Measurements from ENCODE around the gene APC2.

The APC2 gene

GRCh38 chr19:1402411-1403070, 47.4 kb upstream of the APC2 start:
- H3K4me1 Mint-ChIP-seq: peaks cover 10% of the 10 kb centered on the region
- peaks cover 33% of the 10 kb centered on the region for H3K27me3 Mint-ChIP-seq (ENCODE audit: low read depth, poor library complexity)
- peaks cover 6% of the 10 kb centered on the region for H3K36me3 Mint-ChIP-seq (ENCODE audit: low read depth)
- no peaks in the 10 kb centered on the region for H3K9me3 Mint-ChIP-seq
- no peak overlapping the region for H3K27ac Mint-ChIP-seq
- peak overlapping the region; percentile 69 for H3K4me3 Mint-ChIP-seq
- no peak for DNase-seq
- no peak for TF ChIP-seq CTCF (IDR thresholded peaks at IDR 0.05)

- peaks cover 6% of the 10 kb centered on the region for H3K36me3 Mint-ChIP-seq (ENCODE audit: low read depth)
- H3K27ac Mint-ChIP-seq: no peak overlapping the region
- TF ChIP-seq CTCF (IDR thresholded peaks at IDR 0.05): peak; percentile 20
- no peaks in the 10 kb centered on the region for H3K9me3 Mint-ChIP-seq
- H3K4me3 Mint-ChIP-seq: peak overlapping the region; percentile 74
- DNase-seq: peak; percentile 99
- H3K27me3 Mint-ChIP-seq (ENCODE audit: low read depth, poor library complexity): peaks cover 30% of the 10 kb centered on the region
- peaks cover 44% of the 10 kb centered on the region for H3K4me1 Mint-ChIP-seq
Observed at GRCh38 chr19:1406774-1407527, 43.0 kb upstream of the APC2 start.

DNA sequence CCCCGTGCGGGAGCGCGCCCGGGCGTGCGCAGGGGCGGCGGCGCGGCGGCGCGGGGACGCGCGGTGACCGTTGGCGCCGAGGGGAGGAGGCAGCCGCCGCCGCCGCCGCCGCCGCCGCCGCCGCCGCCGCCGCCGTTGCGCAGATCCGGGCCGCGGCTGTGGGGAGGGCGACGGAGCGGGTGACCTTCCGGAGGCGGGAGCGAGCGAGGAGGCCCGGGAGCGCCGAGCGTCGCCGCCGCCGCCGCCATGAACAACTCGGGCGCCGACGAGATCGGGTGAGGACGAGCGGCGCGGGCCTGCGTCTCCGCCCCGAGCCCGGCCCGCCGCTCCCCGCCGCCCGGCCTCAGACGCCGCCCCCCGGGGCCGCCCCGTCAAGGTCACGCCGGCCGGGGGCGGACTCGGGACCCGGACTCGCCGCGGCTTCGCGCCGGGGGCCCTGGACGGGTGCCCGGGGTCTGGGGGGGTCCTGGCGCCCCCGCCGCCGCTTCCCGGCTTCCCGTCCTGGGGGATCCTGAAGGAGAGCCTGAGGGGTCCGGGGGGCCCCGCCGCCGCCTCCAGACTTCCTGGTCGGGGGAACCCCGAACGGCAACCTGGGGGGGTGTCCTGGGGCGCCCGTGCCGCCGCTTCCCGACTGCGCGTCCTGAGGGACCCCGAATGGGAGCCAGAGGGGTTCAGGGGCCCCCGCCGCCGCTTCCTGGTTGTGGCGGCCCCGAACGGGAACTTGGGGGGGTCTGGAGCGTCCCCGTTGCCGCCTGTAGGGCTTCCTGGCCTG, 42.2 kb upstream of the APC2 start, which contains the start of gene DAZAP1:
Gene DAZAP1 (plus strand): TSS at position 59 of the 772 bp plus-strand sequence. CDS start 188 bp downstream, at position 247.
- peaks cover 45% of the 10 kb centered on the region for H3K4me1 Mint-ChIP-seq
- peaks cover 6% of the 10 kb centered on the region for H3K36me3 Mint-ChIP-seq (ENCODE audit: low read depth)
- H3K9me3 Mint-ChIP-seq: no peaks in the 10 kb centered on the region
- no peak for DNase-seq
- H3K4me3 Mint-ChIP-seq: peak within 1 kb of the TSS; percentile 91
- H3K27ac Mint-ChIP-seq: no peak within 1 kb of the TSS
- no peak for TF ChIP-seq CTCF (IDR thresholded peaks at IDR 0.05)
- peaks cover 30% of the 10 kb centered on the region for H3K27me3 Mint-ChIP-seq (ENCODE audit: low read depth, poor library complexity)

GRCh38 chr19:1408300-1409203, 41.4 kb upstream of the APC2 start:
- peak overlapping the region; percentile 88 for H3K27ac Mint-ChIP-seq

More at GRCh38 chr19:1408300-1409203, 41.4 kb upstream of the APC2 start:
- Mint-ChIP-seq H3K27me3 (ENCODE audit: low read depth, poor library complexity) (peaks cover 26% of the 10 kb centered on the region), H3K9me3 (no peaks in the 10 kb centered on the region), H3K4me1 (peaks cover 44% of the 10 kb centered on the region), H3K4me3 (peak overlapping the region; percentile 91), H3K36me3 (ENCODE audit: low read depth) (peaks cover 12% of the 10 kb centered on the region)
- DNase-seq: peak; percentile 65
- TF ChIP-seq CTCF (IDR thresholded peaks at IDR 0.05): no peak

All from nephron progenitor cell (in vitro differentiated cells).